ENCODE data around the gene ZFPL1.

The ZFPL1 gene

DNA sequence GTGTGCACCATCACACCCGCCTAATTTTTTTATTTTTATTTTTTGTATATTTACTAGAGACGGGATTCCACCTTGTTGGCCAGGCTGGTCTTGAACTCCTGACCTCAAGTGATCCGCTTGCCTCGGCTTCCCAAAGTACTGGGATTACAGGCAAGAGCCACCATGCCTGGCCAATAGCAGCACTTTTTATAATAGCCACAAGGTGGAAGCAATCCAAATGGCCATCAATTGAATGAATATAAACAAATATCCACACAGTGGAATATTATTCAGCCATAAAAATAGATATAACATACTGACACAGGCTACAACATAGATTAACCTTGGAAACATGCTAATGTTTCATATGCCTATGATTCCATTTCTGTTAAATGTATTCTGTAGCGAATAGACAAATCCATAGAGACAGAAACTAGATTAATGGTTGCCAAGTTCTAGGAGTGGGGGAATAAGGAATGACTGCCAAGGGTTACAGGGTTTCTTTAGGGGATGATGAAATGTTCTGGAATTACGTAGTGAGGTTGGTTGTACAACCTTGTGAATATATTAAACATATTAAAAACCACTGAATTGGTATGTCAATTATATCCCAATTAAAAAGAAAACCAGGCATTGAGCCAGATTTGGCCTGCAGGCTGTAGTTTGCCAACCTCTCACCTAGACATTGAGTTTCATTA is 16.8 kb downstream of the ZFPL1 start:
- no peak overlapping the region for H3K4me3 ChIP-seq (ENCODE audit: low read depth, low read length)
- TF ChIP-seq, protein P1, sequence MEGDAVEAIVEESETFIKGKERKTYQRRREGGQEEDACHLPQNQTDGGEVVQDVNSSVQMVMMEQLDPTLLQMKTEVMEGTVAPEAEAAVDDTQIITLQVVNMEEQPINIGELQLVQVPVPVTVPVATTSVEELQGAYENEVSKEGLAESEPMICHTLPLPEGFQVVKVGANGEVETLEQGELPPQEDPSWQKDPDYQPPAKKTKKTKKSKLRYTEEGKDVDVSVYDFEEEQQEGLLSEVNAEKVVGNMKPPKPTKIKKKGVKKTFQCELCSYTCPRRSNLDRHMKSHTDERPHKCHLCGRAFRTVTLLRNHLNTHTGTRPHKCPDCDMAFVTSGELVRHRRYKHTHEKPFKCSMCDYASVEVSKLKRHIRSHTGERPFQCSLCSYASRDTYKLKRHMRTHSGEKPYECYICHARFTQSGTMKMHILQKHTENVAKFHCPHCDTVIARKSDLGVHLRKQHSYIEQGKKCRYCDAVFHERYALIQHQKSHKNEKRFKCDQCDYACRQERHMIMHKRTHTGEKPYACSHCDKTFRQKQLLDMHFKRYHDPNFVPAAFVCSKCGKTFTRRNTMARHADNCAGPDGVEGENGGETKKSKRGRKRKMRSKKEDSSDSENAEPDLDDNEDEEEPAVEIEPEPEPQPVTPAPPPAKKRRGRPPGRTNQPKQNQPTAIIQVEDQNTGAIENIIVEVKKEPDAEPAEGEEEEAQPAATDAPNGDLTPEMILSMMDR (IDR thresholded peaks at IDR 0.05; ENCODE audit: low read depth, low read length), result peak; percentile 11
- TF ChIP-seq MYC (IDR thresholded peaks at IDR 0.05; ENCODE audit: low read depth, low read length), result no peak
- no peak for DNase-seq (ENCODE audit: low read depth)

DNA sequence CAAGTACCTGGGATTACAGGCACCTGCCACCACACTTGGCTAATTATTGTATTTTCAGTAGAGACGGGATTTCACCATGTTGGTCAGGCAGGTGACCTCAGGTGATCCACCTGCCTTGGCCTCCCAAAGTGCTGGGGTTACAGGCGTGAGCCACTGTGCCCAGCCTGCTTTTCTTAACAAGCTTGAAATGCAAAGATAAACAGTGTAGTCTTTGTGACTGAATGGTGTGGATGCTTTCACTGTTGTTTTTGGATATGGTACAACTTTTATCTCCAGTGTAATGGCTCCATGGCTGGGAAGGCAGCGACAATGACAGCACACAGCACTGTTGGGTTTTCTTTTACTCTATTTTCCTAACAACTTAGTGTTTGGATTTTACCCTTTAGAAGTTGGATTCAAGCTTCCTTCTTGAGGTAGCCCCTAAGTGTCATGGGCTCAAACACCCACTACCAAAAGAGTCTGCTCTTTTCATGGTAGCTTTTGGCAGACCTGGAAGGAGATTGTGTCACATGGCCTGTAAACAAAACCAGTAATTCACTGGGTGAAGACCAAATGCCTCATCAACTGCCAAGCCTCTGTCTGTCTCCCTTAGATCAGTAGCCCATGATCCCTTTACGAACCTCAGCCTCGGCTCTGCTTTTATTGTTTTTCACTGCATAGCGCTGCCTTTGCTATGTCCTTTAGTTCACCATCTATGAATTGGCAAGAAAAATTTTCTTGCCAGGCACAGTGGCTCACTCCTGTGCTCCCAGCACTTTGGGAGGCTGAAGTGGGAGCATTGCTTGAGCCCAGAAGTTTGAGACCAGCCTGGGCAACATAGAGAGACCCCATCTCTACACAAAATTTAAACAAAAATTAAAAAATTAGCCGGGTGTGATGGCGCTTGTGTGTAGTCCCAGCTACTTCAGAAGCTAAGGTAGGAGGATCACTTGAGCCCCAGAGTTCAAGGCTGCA is 18.4 kb downstream of the ZFPL1 start:
- TF ChIP-seq, protein P1 (IDR thresholded peaks at IDR 0.05; ENCODE audit: low read depth, low read length), result no peak
- TF ChIP-seq, protein P2, sequence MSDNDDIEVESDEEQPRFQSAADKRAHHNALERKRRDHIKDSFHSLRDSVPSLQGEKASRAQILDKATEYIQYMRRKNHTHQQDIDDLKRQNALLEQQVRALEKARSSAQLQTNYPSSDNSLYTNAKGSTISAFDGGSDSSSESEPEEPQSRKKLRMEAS (IDR thresholded peaks at IDR 0.05; ENCODE audit: low read depth, low read length), result no peak
- TF ChIP-seq POLR2A (IDR thresholded peaks at IDR 0.05; ENCODE audit: extremely low read depth, insufficient read length) (no peak), MYC (IDR thresholded peaks at IDR 0.05; ENCODE audit: low read depth, low read length) (no peak)
- no peak for DNase-seq (ENCODE audit: low read depth)

DNA sequence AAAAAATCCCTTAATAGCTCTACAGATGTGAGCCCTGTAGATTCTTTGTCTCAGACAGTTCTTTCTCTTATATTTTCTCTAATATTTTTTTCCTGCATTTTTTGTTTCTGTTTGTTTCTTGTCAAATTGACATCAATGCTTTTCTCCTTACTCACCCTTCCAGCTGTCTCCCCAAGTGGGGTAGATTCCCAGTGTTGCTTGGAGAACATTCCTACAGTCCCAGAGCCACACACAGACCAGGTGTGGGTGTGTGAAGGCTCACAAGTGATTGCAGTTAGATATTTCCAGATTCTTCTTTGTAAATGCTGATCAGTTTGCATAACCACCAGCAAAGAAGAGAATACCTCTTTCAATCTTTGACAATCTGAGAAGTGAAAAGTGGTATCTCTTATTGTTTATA is 19.5 kb downstream of the ZFPL1 start:
- no peak for TF ChIP-seq MYC (IDR thresholded peaks at IDR 0.05; ENCODE audit: low read depth, low read length)
- no peak overlapping the region for H3K4me3 ChIP-seq (ENCODE audit: low read depth, low read length)
- no peak for DNase-seq (ENCODE audit: low read depth)

More for the DNA sequence above, 18.4 kb downstream of the ZFPL1 start:
- no peak overlapping the region for H3K4me3 ChIP-seq (ENCODE audit: low read depth, low read length)

DNA sequence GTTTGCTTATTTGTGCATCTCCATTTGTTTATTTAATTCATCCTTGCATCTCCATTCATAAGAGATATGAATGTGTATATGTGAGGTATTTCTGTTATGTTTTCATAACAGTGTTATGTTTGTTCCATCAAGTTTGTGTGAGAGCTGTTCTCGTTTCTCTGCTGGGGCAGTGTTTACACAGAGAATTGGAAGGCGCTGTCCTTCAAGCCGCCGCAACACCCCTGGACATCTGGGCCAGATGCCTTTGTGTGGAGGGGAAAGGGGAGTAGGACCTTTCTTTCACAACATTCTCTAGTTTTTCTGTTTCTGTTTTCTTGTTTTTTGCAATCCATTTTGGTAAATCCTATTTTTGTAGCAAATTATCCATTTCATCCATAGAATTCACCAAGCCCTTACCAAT is 20.6 kb downstream of the ZFPL1 start:
- TF ChIP-seq MYC (IDR thresholded peaks at IDR 0.05; ENCODE audit: low read depth, low read length) (no peak), POLR2A (IDR thresholded peaks at IDR 0.05; ENCODE audit: extremely low read depth, insufficient read length) (no peak)
- TF ChIP-seq, protein P1 (IDR thresholded peaks at IDR 0.05; ENCODE audit: low read depth, low read length), result no peak
- TF ChIP-seq, protein P2 (IDR thresholded peaks at IDR 0.05; ENCODE audit: low read depth, low read length), result no peak
- no peak overlapping the region for H3K4me3 ChIP-seq (ENCODE audit: low read depth, low read length)
- no peak for DNase-seq (ENCODE audit: low read depth)

DNA sequence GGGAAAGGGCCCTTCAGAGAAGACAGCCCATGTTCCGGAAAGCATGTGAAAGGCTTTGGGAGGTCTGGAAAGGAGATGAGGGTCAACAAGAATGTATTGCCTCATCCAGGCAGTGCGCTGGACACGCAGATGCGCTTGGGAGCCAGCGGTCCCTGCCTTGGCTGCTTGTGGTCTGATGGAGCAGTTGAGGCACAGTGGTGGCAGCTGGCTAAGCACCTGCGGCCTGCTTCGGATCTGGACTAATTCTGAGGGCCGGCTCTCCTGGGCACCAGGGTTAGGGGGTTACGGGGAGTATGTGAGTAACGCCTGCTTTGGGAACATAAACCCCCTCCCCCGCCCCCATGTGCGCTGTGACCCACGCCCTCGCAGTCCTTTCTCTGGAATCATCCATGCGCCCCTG is 23.1 kb downstream of the ZFPL1 start:
- DNase-seq (ENCODE audit: low read depth), result no peak
- TF ChIP-seq POLR2A (IDR thresholded peaks at IDR 0.05; ENCODE audit: extremely low read depth, insufficient read length) (no peak), MYC (IDR thresholded peaks at IDR 0.05; ENCODE audit: low read depth, low read length) (no peak)
- TF ChIP-seq, protein P2 (IDR thresholded peaks at IDR 0.05; ENCODE audit: low read depth, low read length), result no peak
- TF ChIP-seq, protein P1 (IDR thresholded peaks at IDR 0.05; ENCODE audit: low read depth, low read length), result no peak
- H3K4me3 ChIP-seq (ENCODE audit: low read depth, low read length), result no peak overlapping the region

DNA sequence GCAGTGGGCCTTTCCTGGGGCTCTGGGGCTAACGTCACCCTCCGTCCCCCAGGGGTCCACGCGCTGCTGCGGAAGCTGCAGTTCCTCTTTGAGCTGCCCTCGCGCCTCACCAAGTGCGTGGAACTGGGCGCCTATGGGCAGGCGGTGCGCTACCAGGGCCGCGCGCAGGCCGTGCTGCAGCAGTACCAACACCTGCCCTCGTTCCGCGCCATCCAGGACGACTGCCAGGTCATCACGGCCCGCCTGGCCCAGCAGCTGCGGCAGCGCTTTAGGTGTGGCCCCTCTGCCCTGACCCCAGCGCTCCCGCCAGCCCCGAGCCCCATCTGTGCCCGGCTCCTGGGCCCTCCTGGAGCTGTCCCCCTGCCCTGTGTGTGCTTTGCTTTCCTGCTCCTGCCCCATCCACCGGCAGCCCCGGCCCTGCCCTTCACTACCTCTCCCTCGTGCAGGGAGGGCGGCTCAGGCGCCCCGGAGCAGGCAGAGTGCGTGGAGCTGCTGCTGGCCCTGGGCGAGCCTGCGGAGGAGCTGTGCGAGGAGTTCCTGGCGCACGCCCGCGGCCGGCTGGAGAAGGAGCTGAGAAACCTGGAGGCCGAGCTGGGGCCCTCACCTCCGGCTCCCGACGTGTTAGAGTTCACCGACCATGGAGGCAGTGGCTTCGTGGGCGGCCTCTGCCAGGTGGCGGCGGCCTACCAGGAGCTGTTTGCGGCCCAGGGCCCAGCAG is 23.9 kb downstream of the ZFPL1 start:
- TF ChIP-seq POLR2A (IDR thresholded peaks at IDR 0.05; ENCODE audit: extremely low read depth, insufficient read length) (no peak), MYC (IDR thresholded peaks at IDR 0.05; ENCODE audit: low read depth, low read length) (no peak)
- TF ChIP-seq, protein P1 (IDR thresholded peaks at IDR 0.05; ENCODE audit: low read depth, low read length), result no peak
- TF ChIP-seq, protein P2 (IDR thresholded peaks at IDR 0.05; ENCODE audit: low read depth, low read length), result no peak

More for the DNA sequence above, 23.9 kb downstream of the ZFPL1 start:
- no peak for DNase-seq (ENCODE audit: low read depth)
- no peak overlapping the region for H3K4me3 ChIP-seq (ENCODE audit: low read depth, low read length)
